ENCODE results near the gene FHDC1. TPM values are rescaled to one million over a fixed set of nuclear protein-coding genes. Genes with fewer than 3 reads are reported as not detected.

The FHDC1 gene
- total RNA-seq, 1 experiment from 2014 or later, result 0.95 TPM

DNA sequence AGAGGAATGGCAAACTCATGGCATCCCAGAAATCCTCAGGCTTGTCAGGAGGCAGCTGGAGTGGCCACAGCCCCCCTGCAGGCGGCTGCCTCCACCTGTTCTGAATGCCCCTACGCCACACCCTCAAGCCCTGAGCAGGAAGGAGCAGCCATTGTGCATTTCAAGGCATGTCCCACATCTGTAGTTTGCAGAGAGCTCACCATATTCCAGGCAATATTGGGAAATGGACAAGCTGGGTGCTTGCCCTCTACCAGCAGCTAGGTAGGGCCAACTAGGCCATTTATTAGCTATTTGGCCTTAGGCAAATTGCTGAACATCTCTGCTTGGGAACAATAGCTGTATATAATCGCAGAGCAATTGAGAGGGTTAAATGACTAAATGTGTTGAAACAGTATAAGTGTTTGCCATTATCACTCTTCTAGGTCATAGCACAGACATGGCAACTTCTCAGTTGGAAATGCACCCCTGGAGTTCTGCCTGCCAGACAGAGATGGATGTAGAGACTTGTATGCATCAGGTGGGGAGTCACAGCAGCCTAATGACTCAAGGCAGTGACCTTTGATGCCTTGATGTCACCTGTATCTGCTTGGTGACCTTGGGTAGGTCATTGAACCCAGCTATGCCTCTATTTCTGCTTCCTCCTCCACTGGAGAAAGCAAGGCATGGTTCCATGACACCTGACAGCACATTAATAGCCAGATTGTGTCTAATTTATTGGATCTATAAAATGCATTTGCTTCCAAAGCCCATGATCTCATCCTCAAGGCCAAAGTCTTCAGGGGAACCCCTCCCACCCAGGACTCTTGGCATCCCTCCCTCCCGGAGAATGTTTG, 52.8 kb downstream of the FHDC1 start:
- H3F3A ChIP-seq (ENCODE audit: low read length, unreplicated experiment), result no peaks in the 10 kb centered on the region
- TF ChIP-seq, protein P1, sequence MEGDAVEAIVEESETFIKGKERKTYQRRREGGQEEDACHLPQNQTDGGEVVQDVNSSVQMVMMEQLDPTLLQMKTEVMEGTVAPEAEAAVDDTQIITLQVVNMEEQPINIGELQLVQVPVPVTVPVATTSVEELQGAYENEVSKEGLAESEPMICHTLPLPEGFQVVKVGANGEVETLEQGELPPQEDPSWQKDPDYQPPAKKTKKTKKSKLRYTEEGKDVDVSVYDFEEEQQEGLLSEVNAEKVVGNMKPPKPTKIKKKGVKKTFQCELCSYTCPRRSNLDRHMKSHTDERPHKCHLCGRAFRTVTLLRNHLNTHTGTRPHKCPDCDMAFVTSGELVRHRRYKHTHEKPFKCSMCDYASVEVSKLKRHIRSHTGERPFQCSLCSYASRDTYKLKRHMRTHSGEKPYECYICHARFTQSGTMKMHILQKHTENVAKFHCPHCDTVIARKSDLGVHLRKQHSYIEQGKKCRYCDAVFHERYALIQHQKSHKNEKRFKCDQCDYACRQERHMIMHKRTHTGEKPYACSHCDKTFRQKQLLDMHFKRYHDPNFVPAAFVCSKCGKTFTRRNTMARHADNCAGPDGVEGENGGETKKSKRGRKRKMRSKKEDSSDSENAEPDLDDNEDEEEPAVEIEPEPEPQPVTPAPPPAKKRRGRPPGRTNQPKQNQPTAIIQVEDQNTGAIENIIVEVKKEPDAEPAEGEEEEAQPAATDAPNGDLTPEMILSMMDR (conservative IDR thresholded peaks at IDR 0.05; ENCODE audit: low read depth, low read length), result no peak
- TF ChIP-seq EZH2phosphoT487 (IDR thresholded peaks at IDR 0.05; ENCODE audit: borderline replicate concordance, low read length), result no peak
- TF ChIP-seq EZH2 (IDR thresholded peaks at IDR 0.05; ENCODE audit: low read length, unreplicated experiment), result no peak
- ChIA-PET CTCF (no interaction called here), POLR2A (ENCODE audit: unreplicated experiment) (no interaction called here)
- no peak overlapping the region for H2AFZ ChIP-seq (ENCODE audit: low read length)
- no peak overlapping the region for H3K27ac ChIP-seq (ENCODE audit: low read length)
- no peak overlapping the region for H3K4me3 ChIP-seq (ENCODE audit: low read length)
- H3K79me2 ChIP-seq (ENCODE audit: low read length), result no peaks in the 10 kb centered on the region
- H3K27me3 ChIP-seq (ENCODE audit: low read length), result no peaks in the 10 kb centered on the region
- H3K9ac ChIP-seq (ENCODE audit: low read length), result no peak overlapping the region
- ATAC-seq, result no peak
- H3K4me2 ChIP-seq (ENCODE audit: low read length), result no peak overlapping the region
- no peaks in the 10 kb centered on the region for H3K9me2 ChIP-seq (replicated peaks; ENCODE audit: low read length)
- BruUV-seq (replicated peaks), result no TSS peak
- peaks cover 7% of the 10 kb centered on the region for H3K4me1 ChIP-seq (ENCODE audit: insufficient read depth, low read length)
- no peaks in the 10 kb centered on the region for H4K20me1 ChIP-seq (ENCODE audit: low read length)
- H3K9me3 ChIP-seq (ENCODE audit: low read length), result no peaks in the 10 kb centered on the region
- H3K36me3 ChIP-seq (ENCODE audit: low read depth, low read length), result no peaks in the 10 kb centered on the region
- intact Hi-C loops (cut with micrococcal nuclease), result no loop called here
- DNase-seq, result no peak

DNA sequence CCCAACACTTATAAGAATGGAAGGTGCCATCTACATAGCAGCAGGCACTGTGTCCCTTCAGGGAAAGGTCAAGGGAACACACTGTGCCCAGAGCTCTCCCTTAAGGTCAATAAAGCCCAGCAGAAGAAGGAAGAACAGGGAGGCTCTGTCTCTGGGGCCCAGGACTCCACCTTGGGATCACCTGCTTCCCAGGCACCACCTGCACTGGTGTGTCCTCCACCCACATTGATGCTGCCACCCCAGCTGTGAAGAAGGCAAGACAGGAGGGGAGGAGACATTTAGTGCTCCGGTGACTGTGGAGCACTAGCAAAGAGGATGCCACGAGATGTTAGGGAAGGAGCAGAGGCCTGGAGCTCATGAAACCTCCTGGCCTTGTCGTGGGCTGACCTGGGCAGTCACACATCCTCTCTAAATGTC, 53.4 kb downstream of the FHDC1 start:
- Histone ChIP-seq H3K27ac (ENCODE audit: low read length) (no peak overlapping the region), H3K9me2 (replicated peaks; ENCODE audit: low read length) (no peaks in the 10 kb centered on the region), H3K79me2 (ENCODE audit: low read length) (no peaks in the 10 kb centered on the region), H3K36me3 (ENCODE audit: low read depth, low read length) (no peaks in the 10 kb centered on the region), H3F3A (ENCODE audit: low read length, unreplicated experiment) (no peaks in the 10 kb centered on the region), H3K4me3 (ENCODE audit: low read length) (no peak overlapping the region), H3K4me2 (ENCODE audit: low read length) (no peak overlapping the region), H3K9ac (ENCODE audit: low read length) (no peak overlapping the region), H2AFZ (ENCODE audit: low read length) (no peak overlapping the region), H4K20me1 (ENCODE audit: low read length) (no peaks in the 10 kb centered on the region), H3K27me3 (ENCODE audit: low read length) (no peaks in the 10 kb centered on the region), H3K4me1 (ENCODE audit: insufficient read depth, low read length) (peaks cover under 1% of the 10 kb centered on the region; the same call in 1 of the 2 replicates), H3K9me3 (ENCODE audit: low read length) (no peaks in the 10 kb centered on the region)
- intact Hi-C loops (cut with micrococcal nuclease), result no loop called here
- DNase-seq (no peak), ATAC-seq (no peak)
- ChIA-PET POLR2A (ENCODE audit: unreplicated experiment) (no interaction called here), CTCF (no interaction called here)
- BruUV-seq (replicated peaks), result no TSS peak
- no peak for TF ChIP-seq EZH2phosphoT487 (IDR thresholded peaks at IDR 0.05; ENCODE audit: borderline replicate concordance, low read length)
- TF ChIP-seq EZH2 (IDR thresholded peaks at IDR 0.05; ENCODE audit: low read length, unreplicated experiment), result no peak
- TF ChIP-seq, protein P1 (conservative IDR thresholded peaks at IDR 0.05; ENCODE audit: low read depth, low read length), result no peak

DNA sequence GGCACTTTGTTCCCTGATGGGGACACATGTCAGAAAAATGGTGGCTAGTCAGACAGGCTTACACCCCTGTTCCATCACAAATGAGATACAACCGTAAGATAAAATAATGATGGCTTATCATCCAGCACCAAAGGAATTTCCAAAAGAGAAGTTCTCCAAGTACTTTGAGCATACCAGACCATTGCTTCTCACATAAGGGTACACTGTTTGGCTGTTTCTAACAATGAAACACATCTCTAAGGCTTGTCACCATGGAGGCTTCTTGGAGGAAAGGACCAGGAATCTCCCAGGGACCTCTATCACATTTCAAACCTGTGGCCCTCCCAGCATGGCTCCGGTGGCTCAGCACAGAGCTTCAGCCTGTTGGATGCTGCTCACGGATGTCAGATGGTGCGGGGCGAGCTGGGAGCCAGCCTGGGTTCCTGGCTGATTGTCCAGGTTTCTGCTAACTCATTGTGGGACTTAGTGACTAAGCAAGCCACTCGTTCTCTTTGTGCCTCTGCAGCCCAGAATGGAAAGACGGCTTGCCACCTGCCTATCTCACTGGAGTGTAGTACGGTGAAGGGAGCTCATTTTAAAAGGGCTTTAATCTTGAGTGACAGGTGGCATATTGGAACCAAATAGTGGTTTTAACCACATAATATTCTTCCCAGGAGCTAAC, 54.5 kb downstream of the FHDC1 start:
- Histone ChIP-seq H3K4me1 (ENCODE audit: insufficient read depth, low read length) (peaks cover 1% of the 10 kb centered on the region; the same call in 1 of the 2 replicates), H3K36me3 (ENCODE audit: low read depth, low read length) (no peaks in the 10 kb centered on the region), H3K9ac (ENCODE audit: low read length) (no peak overlapping the region), H3K9me3 (ENCODE audit: low read length) (no peaks in the 10 kb centered on the region), H3K9me2 (replicated peaks; ENCODE audit: low read length) (no peaks in the 10 kb centered on the region), H3K27ac (ENCODE audit: low read length) (no peak overlapping the region), H2AFZ (ENCODE audit: low read length) (no peak overlapping the region), H3K79me2 (ENCODE audit: low read length) (no peaks in the 10 kb centered on the region), H4K20me1 (ENCODE audit: low read length) (no peaks in the 10 kb centered on the region), H3K4me2 (ENCODE audit: low read length) (no peak overlapping the region), H3F3A (ENCODE audit: low read length, unreplicated experiment) (no peaks in the 10 kb centered on the region), H3K27me3 (ENCODE audit: low read length) (no peaks in the 10 kb centered on the region), H3K4me3 (ENCODE audit: low read length) (no peak overlapping the region)
- ChIA-PET CTCF (no interaction called here), POLR2A (ENCODE audit: unreplicated experiment) (no interaction called here)
- intact Hi-C loops (cut with micrococcal nuclease), result no loop called here
- no peak for DNase-seq
- BruUV-seq (replicated peaks), result no TSS peak
- TF ChIP-seq EZH2 (IDR thresholded peaks at IDR 0.05; ENCODE audit: low read length, unreplicated experiment) (no peak), EZH2phosphoT487 (IDR thresholded peaks at IDR 0.05; ENCODE audit: borderline replicate concordance, low read length) (no peak)
- TF ChIP-seq, protein P1 (conservative IDR thresholded peaks at IDR 0.05; ENCODE audit: low read depth, low read length), result no peak
- no peak for ATAC-seq
